ENCODE measurements around the gene GEMIN8.

GRCh38 chrX:14076639-14077038 is 46.9 kb upstream of the GEMIN8 start:
- TF ChIP-seq PBX3 (CRISPR knock-in tag; IDR thresholded peaks at IDR 0.05) (no peak), ZNF777 (tag by site-specific recombination; IDR thresholded peaks at IDR 0.05; ENCODE audit: borderline replicate concordance) (no peak), ZNF660 (tag by site-specific recombination; IDR thresholded peaks at IDR 0.05) (no peak), ZNF624 (tag by site-specific recombination; IDR thresholded peaks at IDR 0.05) (no peak), CTCF (tag by site-specific recombination; IDR thresholded peaks at IDR 0.05) (no peak)
